Smooth muscle cell (in vitro differentiated cells): ENCODE results near the gene PNPLA4. TPM values are rescaled to one million over a fixed set of nuclear protein-coding genes. Genes with fewer than 3 reads are reported as not detected.

Experiments
- DNase-seq: peaks from one replicate; lab custom pipeline; 2025; ENCODE audit not compliant: unreplicated experiment; lab: John Stamatoyannopoulos, UW
- H2AFZ ChIP-seq: fragments of 200-600 bp; sonication (generic); 2 replicates; pipeline ENCODE4 v1.6.0; 2016; ENCODE audit warnings: antibody characterized with exemption, low read depth, mild to moderate bottlenecking
- H3F3A ChIP-seq: fragments of 200-600 bp; sonication (generic); 2 replicates; pipeline ENCODE4 v1.6.0; 2017; ENCODE audit warnings: antibody characterized with exemption, low read depth
- H3K27ac ChIP-seq: fragments of 200-600 bp; sonication (generic); 2 replicates; pipeline ENCODE4 v1.5.1; 2016; ENCODE audit warnings: low read depth, mild to moderate bottlenecking
- H3K27me3 ChIP-seq: fragments of 200-600 bp; sonication (generic); 2 replicates; pipeline ENCODE4 v1.6.1; 2016; ENCODE audit warnings: low read depth, mild to moderate bottlenecking
- H3K36me3 ChIP-seq: fragments of 200-600 bp; sonication (generic); 2 replicates; pipeline ENCODE4 v1.5.1; 2016; ENCODE audit warnings: low read depth
- H3K4me1 ChIP-seq: fragments of 200-600 bp; sonication (generic); 2 replicates; pipeline ENCODE4 v1.5.1; 2016; ENCODE audit warnings: low read depth
- H3K4me2 ChIP-seq: fragments of 200-600 bp; sonication (generic); 2 replicates; pipeline ENCODE4 v1.6.0; 2016; ENCODE audit warnings: mild to moderate bottlenecking
- H3K4me3 ChIP-seq: fragments of 200-600 bp; sonication (generic); 2 replicates; pipeline ENCODE4 v1.5.1; 2016; ENCODE audit warnings: mild to moderate bottlenecking
- H3K79me2 ChIP-seq: fragments of 200-600 bp; sonication (generic); 2 replicates; pipeline ENCODE4 v1.6.0; 2016; ENCODE audit warnings: low read depth, mild to moderate bottlenecking
- H3K9ac ChIP-seq: fragments of 200-600 bp; sonication (generic); 2 replicates; pipeline ENCODE4 v1.6.0; 2016; ENCODE audit warnings: low read depth
- H3K9me3 ChIP-seq: fragments of 200-600 bp; sonication (generic); replicated peaks from 2 replicates; pipeline ENCODE4 v1.5.1; 2016; ENCODE audit warnings: low read depth
- H4K20me1 ChIP-seq: fragments of 200-600 bp; sonication (generic); 2 replicates; pipeline ENCODE4 v1.6.0; 2016; ENCODE audit warnings: low read depth
- CTCF ChIP-seq: fragments of 200-600 bp; sonication (generic); IDR thresholded peaks from 2 replicates; pipeline ENCODE4 v1.5.1; 2017; ENCODE audit warnings: borderline replicate concordance, mild to moderate bottlenecking, antibody characterized with exemption; ENCODE audit not compliant: insufficient read depth, poor library complexity, severe bottlenecking
- WGBS: methylation state at CpG from one replicate; pipeline ENCODE4 v1.1.7; 2016; ENCODE audit warnings: low lambda C conversion rate; 5-methylcytosine and 5-hydroxymethylcytosine counted together
- polyA plus RNA-seq: library from polyadenylated mRNA; unstranded; fragments of >200 nt; fragmentation: Nextera tagmentation; extraction: Ambion mirVana; gene quantifications from 2 replicates; pipeline ENCODE4 v1.2.1, GENCODE V29; 2016
- total RNA-seq: library from RNA; depleted of rRNA; stranded (reverse); fragments of >200 nt; gene quantifications from 2 replicates; pipeline ENCODE4 v1.2.3, GENCODE V29; 2014

The PNPLA4 gene
- total and polyA plus RNA-seq, 2 experiments from 2014 or later = 20.1 to 24.1 TPM

GRCh38 chrX:7934026-7934425 lies 6.8 kb upstream of the PNPLA4 start:
- Histone ChIP-seq H3K9ac (no peak overlapping the region), H3K4me3 (no peak overlapping the region), H2AFZ (no peak overlapping the region), H3K36me3 (no peaks in the 10 kb centered on the region), H3K27me3 (no peaks in the 10 kb centered on the region), H4K20me1 (no peaks in the 10 kb centered on the region), H3F3A (no peaks in the 10 kb centered on the region), H3K9me3 (no peaks in the 10 kb centered on the region), H3K4me1 (no peaks in the 10 kb centered on the region), H3K4me2 (no peak overlapping the region), H3K79me2 (no peaks in the 10 kb centered on the region), H3K27ac (no peak overlapping the region)
- no peak for DNase-seq
- 77% methylated on average over 2 of the region's 2 CpGs for WGBS
- no peak for TF ChIP-seq CTCF

- Histone ChIP-seq H3K36me3 (no peaks in the 10 kb centered on the region), H3K27ac (peak overlapping the region; percentile 56), H3K4me1 (peaks cover 5% of the 10 kb centered on the region), H3K9me3 (peaks cover 5% of the 10 kb centered on the region), H3K9ac (peak overlapping the region; percentile 66), H3K4me2 (peak overlapping the region; percentile 79), H3F3A (no peaks in the 10 kb centered on the region), H3K4me3 (peak overlapping the region; percentile 50), H2AFZ (peak overlapping the region; percentile 81), H3K27me3 (no peaks in the 10 kb centered on the region), H3K79me2 (no peaks in the 10 kb centered on the region), H4K20me1 (no peaks in the 10 kb centered on the region)
- 44% methylated on average over 20 of the region's 20 CpGs for WGBS
- DNase-seq = no peak
- no peak for TF ChIP-seq CTCF
Measured at GRCh38 chrX:7926914-7927258, 327 bp downstream of the PNPLA4 start.

- Histone ChIP-seq H3K4me1 (peaks cover 5% of the 10 kb centered on the region), H3K4me3 (peak overlapping the region; percentile 50), H3K9ac (peak overlapping the region; percentile 66), H3K27ac (peak overlapping the region; percentile 56), H4K20me1 (no peaks in the 10 kb centered on the region), H3F3A (no peaks in the 10 kb centered on the region), H3K36me3 (no peaks in the 10 kb centered on the region), H3K27me3 (no peaks in the 10 kb centered on the region), H3K9me3 (peaks cover 5% of the 10 kb centered on the region), H3K79me2 (no peaks in the 10 kb centered on the region), H2AFZ (no peak overlapping the region), H3K4me2 (peak overlapping the region; percentile 79)
- no peak for DNase-seq
- WGBS = 89% methylated on average over 5 of the region's 5 CpGs
- TF ChIP-seq CTCF = no peak
Measured at GRCh38 chrX:7926501-7926900, 712 bp downstream of the PNPLA4 start.

- H3K36me3 ChIP-seq = no peaks in the 10 kb centered on the region
- H3K27ac ChIP-seq = no peak overlapping the region
- no peak overlapping the region for H3K9ac ChIP-seq
- H3K4me3 ChIP-seq = no peak overlapping the region
- peak overlapping the region; percentile 79 for H3K4me2 ChIP-seq
- no peaks in the 10 kb centered on the region for H3K79me2 ChIP-seq
- peak; percentile 54 for TF ChIP-seq CTCF
- H3F3A ChIP-seq = no peaks in the 10 kb centered on the region
- H3K27me3 ChIP-seq = no peaks in the 10 kb centered on the region
- WGBS = 31% methylated on average over 9 of the region's 9 CpGs
- H3K4me1 ChIP-seq = peaks cover 5% of the 10 kb centered on the region
- H2AFZ ChIP-seq = no peak overlapping the region
- no peaks in the 10 kb centered on the region for H4K20me1 ChIP-seq
- DNase-seq = no peak
- peaks cover 5% of the 10 kb centered on the region for H3K9me3 ChIP-seq
Measured at GRCh38 chrX:7925867-7926472, 1.2 kb downstream of the PNPLA4 start.
